Caco-2 (cell line): ENCODE measurements around the gene PI4KA. TPM values are rescaled to one million over a fixed set of nuclear protein-coding genes. Genes with fewer than 3 reads are reported as not detected.
"Not testable (repeated sequence)": the region's sequence is repeated elsewhere in the genome, so short reads cannot be mapped to it uniquely, and the experiment has no call there.

ENCODE experiments used
- BruUV-seq: library from RNA; stranded (reverse); fragments of 400-500 nt; replicated peaks from 2 replicates; lab custom pipeline; 2021; lab: Mats Ljungman, UMichigan
- CTCF ChIA-PET: fragments of 300-600 bp; sonication (Branson Sonifier 250); formaldehyde crosslinking; loops from one replicate; lab custom pipeline; 2022; ENCODE audit warnings: antibody characterized with exemption; lab: Charles Lee
- POLR2A ChIA-PET: fragments of 300-600 bp; sonication (Branson Sonifier 250); formaldehyde crosslinking; loops from one replicate; lab custom pipeline; 2022; ENCODE audit warnings: antibody characterized with exemption; lab: Charles Lee
- DNase-seq, 2 experiments: peaks; one replicate each; pipeline versions ENCODE4 v3.0.0 to v3.0.0-alpha.2; 2020 to 2022
- H3K27me3 ChIP-seq: replicated peaks from 2 replicates; pipeline ENCODE4 v1.6.0; 2011; ENCODE audit warnings: low read length; ENCODE audit not compliant: control insufficient read depth, insufficient read depth
- H3K36me3 ChIP-seq: 2 replicates; pipeline ENCODE4 v1.5.1; 2011; ENCODE audit warnings: low read length; ENCODE audit not compliant: control insufficient read depth, insufficient read depth
- H3K4me1 ChIP-seq: fragments of 250-450 bp; sonication (Bioruptor Pico); 2 replicates; pipeline ENCODE4 v1.5.1; 2020; ENCODE audit warnings: mild to moderate bottlenecking
- H3K4me3 ChIP-seq: 2 replicates; pipeline ENCODE4 v1.5.1; 2011; ENCODE audit warnings: low read depth, mild to moderate bottlenecking, control low read depth, low read length
- H3K9me3 ChIP-seq: fragments of 250-450 bp; sonication (Bioruptor Pico); 2 replicates; pipeline ENCODE4 v1.5.1; 2020; ENCODE audit warnings: mild to moderate bottlenecking, moderate library complexity
- H3K27ac Mint-ChIP-seq: one replicate; pipeline ENCODE4 v1.8.0; 2022; ENCODE audit warnings: mixed read lengths; ENCODE audit not compliant: unreplicated experiment
- H3K27me3 Mint-ChIP-seq: one replicate; pipeline ENCODE4 v1.8.0; 2022; ENCODE audit warnings: mixed read lengths; ENCODE audit not compliant: insufficient read depth, unreplicated experiment
- H3K36me3 Mint-ChIP-seq: one replicate; pipeline ENCODE4 v1.8.0; 2022; ENCODE audit warnings: mild to moderate bottlenecking, mixed read lengths; ENCODE audit not compliant: insufficient read depth, unreplicated experiment
- H3K4me1 Mint-ChIP-seq: one replicate; pipeline ENCODE4 v1.8.0; 2022; ENCODE audit warnings: low read depth, mixed read lengths; ENCODE audit not compliant: unreplicated experiment
- H3K4me3 Mint-ChIP-seq: one replicate; pipeline ENCODE4 v1.8.0; 2022; ENCODE audit warnings: mild to moderate bottlenecking, moderate library complexity, mixed read lengths; ENCODE audit not compliant: unreplicated experiment
- H3K9me3 Mint-ChIP-seq: one replicate; pipeline ENCODE4 v1.8.0; 2022; ENCODE audit warnings: mixed read lengths; ENCODE audit not compliant: unreplicated experiment
- intact Hi-C: fragments of 100-400 bp; cut with micrococcal nuclease; formaldehyde crosslinking; loops from one replicate; pipeline ENCODE4 v1.10.0; 2022; ENCODE audit not compliant: unreplicated experiment
- total RNA-seq: library from RNA; stranded (reverse); gene quantifications from 2 replicates; pipeline ENCODE4 v1.2.3, GENCODE V29; 2022
- TF ChIP-seq, protein P1 (sequence below), 2 experiments: fragments of 200-600 bp in 1 of 2; IDR thresholded peaks; 1 replicate in 1 of 2; 2 replicates in 1 of 2; pipeline versions ENCODE4 v1.5.1 to v1.8.0; 2011 to 2022; ENCODE audit warnings: antibody characterized with exemption in 1 of 2, control low read depth in 1 of 2, inconsistent platforms in 1 of 2, low read depth in 1 of 2, low read length in 1 of 2, mild to moderate bottlenecking in 1 of 2, moderate library complexity in 1 of 2; ENCODE audit not compliant: insufficient read depth in 1 of 2, severe bottlenecking in 1 of 2, unreplicated experiment in 1 of 2

Gene PI4KA
- total RNA-seq, 1 experiment from 2014 or later = 66.9 TPM

DNA sequence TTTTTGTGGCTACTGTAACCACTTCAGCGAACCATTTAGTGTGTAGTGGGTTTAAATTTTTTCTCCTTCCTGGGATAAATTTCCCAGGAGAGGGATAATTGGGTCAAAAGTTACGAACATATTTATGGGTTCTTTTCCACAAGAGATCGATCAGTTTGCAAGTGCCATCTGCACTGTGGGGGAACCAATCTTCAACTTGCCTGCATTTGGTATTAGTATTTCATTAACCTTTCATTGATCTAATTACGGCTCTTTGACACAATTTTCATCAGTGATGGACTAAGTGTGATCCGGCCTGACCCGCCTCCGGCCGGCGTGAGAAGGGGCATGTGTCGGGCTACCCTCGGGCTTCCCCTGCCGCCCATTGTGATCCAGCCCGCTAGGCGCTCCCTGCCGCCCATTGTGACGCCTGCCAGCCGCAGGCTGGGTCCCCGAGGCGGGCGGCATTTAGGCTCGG, 156.9 kb downstream of the PI4KA start:
- peak in 1 of 2 experiments; percentile 13 for DNase-seq
- CTCF ChIA-PET, H3K4me1 ChIP-seq, H3K27me3 Mint-ChIP-seq, BruUV-seq, H3K9me3 ChIP-seq, H3K27me3 ChIP-seq, H3K27ac Mint-ChIP-seq, POLR2A ChIA-PET, H3K9me3 Mint-ChIP-seq, H3K36me3 ChIP-seq, H3K4me1 Mint-ChIP-seq: not testable (repeated sequence)
- peak overlapping the region; percentile 98 for H3K4me3 Mint-ChIP-seq
- intact Hi-C loops = loop anchor here (2.0 kb wide), 1 partner anchor 95 kb away; no protein-coding TSS in a partner anchor
- H3K36me3 Mint-ChIP-seq = peaks cover 13% of the 10 kb centered on the region
- peak overlapping the region; percentile 53 for H3K4me3 ChIP-seq

DNA sequence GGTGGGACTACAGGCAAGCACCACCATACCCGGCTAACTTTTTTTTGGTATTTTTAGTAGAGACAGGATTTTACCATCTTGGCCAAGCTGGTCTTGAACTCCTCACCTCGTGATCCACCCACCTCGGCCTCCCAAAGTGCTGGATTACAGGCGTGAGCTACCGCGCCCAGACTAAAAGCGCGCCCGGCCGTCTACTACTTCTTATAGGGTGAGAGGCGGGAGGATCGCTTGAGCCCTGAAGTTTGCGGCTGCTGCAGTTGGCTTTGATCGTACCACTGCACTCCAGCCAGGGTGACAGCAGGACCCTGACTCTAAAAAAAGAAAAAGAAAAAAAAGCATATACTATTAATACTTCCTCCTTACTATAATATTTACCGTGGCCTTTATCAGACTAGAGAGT, 158.3 kb downstream of the PI4KA start:
- not testable (repeated sequence) for H3K9me3 Mint-ChIP-seq, BruUV-seq

DNA sequence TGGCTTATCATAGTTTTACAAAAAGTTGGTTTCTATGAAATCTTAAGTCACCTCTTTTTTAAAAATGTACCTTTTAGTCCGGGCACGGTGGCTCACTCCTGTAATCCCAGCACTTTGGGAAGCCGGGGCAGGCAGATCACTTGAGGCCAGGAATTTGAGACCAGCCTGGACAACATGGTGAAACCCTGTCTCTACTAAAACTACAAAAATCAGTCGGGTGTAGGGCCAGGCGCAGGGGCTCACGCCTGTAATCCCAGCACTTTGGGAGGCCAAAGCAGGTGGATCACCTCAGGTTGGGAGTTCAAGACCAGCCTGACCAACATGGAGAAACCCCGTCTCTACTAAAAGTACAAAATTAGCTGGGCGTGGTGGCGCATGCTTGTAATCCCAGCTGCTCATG, 158.8 kb downstream of the PI4KA start:
- H3K4me1 Mint-ChIP-seq, BruUV-seq, H3K4me1 ChIP-seq, H3K4me3 ChIP-seq, DNase-seq, H3K27ac Mint-ChIP-seq, POLR2A ChIA-PET, H3K27me3 Mint-ChIP-seq, H3K27me3 ChIP-seq, H3K36me3 ChIP-seq, H3K9me3 Mint-ChIP-seq, H3K9me3 ChIP-seq, H3K4me3 Mint-ChIP-seq: not testable (repeated sequence)
- peaks cover 13% of the 10 kb centered on the region for H3K36me3 Mint-ChIP-seq
- CTCF ChIA-PET = interaction anchor here (0.5 kb wide), 1 partner anchor 12 kb away, joined by 5 read pairs; no protein-coding TSS in a partner anchor
- intact Hi-C loops = loop anchor here (2.0 kb wide), 1 partner anchor 93 kb away; no protein-coding TSS in a partner anchor

More for the DNA sequence above, 158.3 kb downstream of the PI4KA start:
- CTCF ChIA-PET = interaction anchor here (0.5 kb wide), 1 partner anchor 13 kb away, joined by 5 read pairs; no protein-coding TSS in a partner anchor
- H3K27me3 Mint-ChIP-seq, POLR2A ChIA-PET, H3K9me3 ChIP-seq, H3K36me3 ChIP-seq, H3K4me1 Mint-ChIP-seq, DNase-seq, H3K4me3 ChIP-seq, H3K4me3 Mint-ChIP-seq, H3K4me1 ChIP-seq, H3K27me3 ChIP-seq, H3K27ac Mint-ChIP-seq: not testable (repeated sequence)
- peaks cover 13% of the 10 kb centered on the region for H3K36me3 Mint-ChIP-seq
- intact Hi-C loops = loop anchor here (2.0 kb wide), 1 partner anchor 94 kb away; no protein-coding TSS in a partner anchor

GRCh38 chr22:20697481-20698113, 161.0 kb downstream of the PI4KA start:
- TF ChIP-seq, protein P1, sequence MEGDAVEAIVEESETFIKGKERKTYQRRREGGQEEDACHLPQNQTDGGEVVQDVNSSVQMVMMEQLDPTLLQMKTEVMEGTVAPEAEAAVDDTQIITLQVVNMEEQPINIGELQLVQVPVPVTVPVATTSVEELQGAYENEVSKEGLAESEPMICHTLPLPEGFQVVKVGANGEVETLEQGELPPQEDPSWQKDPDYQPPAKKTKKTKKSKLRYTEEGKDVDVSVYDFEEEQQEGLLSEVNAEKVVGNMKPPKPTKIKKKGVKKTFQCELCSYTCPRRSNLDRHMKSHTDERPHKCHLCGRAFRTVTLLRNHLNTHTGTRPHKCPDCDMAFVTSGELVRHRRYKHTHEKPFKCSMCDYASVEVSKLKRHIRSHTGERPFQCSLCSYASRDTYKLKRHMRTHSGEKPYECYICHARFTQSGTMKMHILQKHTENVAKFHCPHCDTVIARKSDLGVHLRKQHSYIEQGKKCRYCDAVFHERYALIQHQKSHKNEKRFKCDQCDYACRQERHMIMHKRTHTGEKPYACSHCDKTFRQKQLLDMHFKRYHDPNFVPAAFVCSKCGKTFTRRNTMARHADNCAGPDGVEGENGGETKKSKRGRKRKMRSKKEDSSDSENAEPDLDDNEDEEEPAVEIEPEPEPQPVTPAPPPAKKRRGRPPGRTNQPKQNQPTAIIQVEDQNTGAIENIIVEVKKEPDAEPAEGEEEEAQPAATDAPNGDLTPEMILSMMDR (IDR thresholded peaks at IDR 0.05; ENCODE audit: insufficient read depth in 1 of 2, low read depth in 1 of 2, low read length in 1 of 2, severe bottlenecking in 1 of 2, unreplicated experiment in 1 of 2) = peak; percentile 18 to 47
- intact Hi-C loops = not testable (repeated sequence)

GRCh38 chr22:20696056-20696455, 162.6 kb downstream of the PI4KA start:
- H3K9me3 Mint-ChIP-seq, H3K27me3 ChIP-seq, H3K4me3 Mint-ChIP-seq, H3K4me3 ChIP-seq, intact Hi-C loops, H3K27ac Mint-ChIP-seq, CTCF ChIA-PET, POLR2A ChIA-PET, DNase-seq, H3K4me1 Mint-ChIP-seq, H3K36me3 ChIP-seq, H3K36me3 Mint-ChIP-seq, H3K9me3 ChIP-seq, H3K27me3 Mint-ChIP-seq, H3K4me1 ChIP-seq, BruUV-seq: not testable (repeated sequence)

More at GRCh38 chr22:20697481-20698113, 161.0 kb downstream of the PI4KA start:
- H3K4me3 ChIP-seq, H3K4me1 Mint-ChIP-seq, H3K9me3 Mint-ChIP-seq, H3K4me3 Mint-ChIP-seq, H3K36me3 Mint-ChIP-seq, H3K27ac Mint-ChIP-seq, CTCF ChIA-PET, POLR2A ChIA-PET, H3K9me3 ChIP-seq, H3K27me3 ChIP-seq, H3K36me3 ChIP-seq, H3K4me1 ChIP-seq, BruUV-seq, H3K27me3 Mint-ChIP-seq: not testable (repeated sequence)
- peak in 1 of 2 experiments; percentile 55 for DNase-seq

- H3K4me3 ChIP-seq, H3K36me3 ChIP-seq, CTCF ChIA-PET, H3K4me3 Mint-ChIP-seq, H3K27ac Mint-ChIP-seq, H3K9me3 ChIP-seq, H3K4me1 Mint-ChIP-seq, BruUV-seq, H3K4me1 ChIP-seq, H3K27me3 ChIP-seq, intact Hi-C loops, POLR2A ChIA-PET, H3K36me3 Mint-ChIP-seq, H3K9me3 Mint-ChIP-seq, DNase-seq, H3K27me3 Mint-ChIP-seq: not testable (repeated sequence)
Observed at GRCh38 chr22:20695205-20695604, 163.4 kb downstream of the PI4KA start.
